ENCODE results near the gene BICD1. TPM values are rescaled to one million over a fixed set of nuclear protein-coding genes. Genes with fewer than 3 reads are reported as not detected.
A peak's percentile ranks its signal among the peaks of the same experiment; 100 is the strongest.

Gene BICD1
- total RNA-seq, 4 donors from 2014 or later = 1.5 to 4.5 (median 2.4) TPM

DNA sequence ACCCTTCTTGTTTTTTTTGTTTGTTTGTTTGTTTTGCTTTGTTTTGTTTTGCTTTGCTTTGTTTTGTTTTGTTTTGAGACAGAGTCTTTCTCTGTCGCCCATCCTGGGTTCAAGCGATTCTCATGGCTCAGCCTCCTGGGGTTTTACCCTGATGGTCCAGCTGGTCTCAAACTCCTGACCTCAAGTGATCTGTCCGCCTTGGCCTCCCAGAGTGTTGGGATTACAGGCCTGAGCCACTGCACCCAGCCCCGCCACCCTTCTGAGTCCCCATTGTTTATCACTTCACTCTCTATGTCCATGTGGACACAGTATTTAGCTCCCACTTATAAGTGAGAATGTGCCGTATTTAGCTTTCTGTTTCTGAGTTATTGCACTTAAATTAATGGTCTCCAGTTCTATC lies 36.9 kb upstream of the BICD1 start:
- peak in 1 of 2 donors; percentile 54 for DNase-seq (ENCODE audit: low spot score in 2 of 2)
- intact Hi-C loops (cut with DNase I; ENCODE audit: low total_unique reads) = loop anchor here (10.0 kb wide), 1 partner anchor 225 kb away; no protein-coding TSS in a partner anchor
- H3K4me3 ChIP-seq (ENCODE audit: low read depth, poor library complexity, severe bottlenecking) = no peak overlapping the region
- WGBS, 2 donors = 90 to 93% methylated on average over 5 of the region's 5 CpGs
- no peak for TF ChIP-seq POLR2A (IDR thresholded peaks at IDR 0.05)
- TF ChIP-seq, protein P1, sequence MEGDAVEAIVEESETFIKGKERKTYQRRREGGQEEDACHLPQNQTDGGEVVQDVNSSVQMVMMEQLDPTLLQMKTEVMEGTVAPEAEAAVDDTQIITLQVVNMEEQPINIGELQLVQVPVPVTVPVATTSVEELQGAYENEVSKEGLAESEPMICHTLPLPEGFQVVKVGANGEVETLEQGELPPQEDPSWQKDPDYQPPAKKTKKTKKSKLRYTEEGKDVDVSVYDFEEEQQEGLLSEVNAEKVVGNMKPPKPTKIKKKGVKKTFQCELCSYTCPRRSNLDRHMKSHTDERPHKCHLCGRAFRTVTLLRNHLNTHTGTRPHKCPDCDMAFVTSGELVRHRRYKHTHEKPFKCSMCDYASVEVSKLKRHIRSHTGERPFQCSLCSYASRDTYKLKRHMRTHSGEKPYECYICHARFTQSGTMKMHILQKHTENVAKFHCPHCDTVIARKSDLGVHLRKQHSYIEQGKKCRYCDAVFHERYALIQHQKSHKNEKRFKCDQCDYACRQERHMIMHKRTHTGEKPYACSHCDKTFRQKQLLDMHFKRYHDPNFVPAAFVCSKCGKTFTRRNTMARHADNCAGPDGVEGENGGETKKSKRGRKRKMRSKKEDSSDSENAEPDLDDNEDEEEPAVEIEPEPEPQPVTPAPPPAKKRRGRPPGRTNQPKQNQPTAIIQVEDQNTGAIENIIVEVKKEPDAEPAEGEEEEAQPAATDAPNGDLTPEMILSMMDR (IDR thresholded peaks at IDR 0.05) = no peak

DNA sequence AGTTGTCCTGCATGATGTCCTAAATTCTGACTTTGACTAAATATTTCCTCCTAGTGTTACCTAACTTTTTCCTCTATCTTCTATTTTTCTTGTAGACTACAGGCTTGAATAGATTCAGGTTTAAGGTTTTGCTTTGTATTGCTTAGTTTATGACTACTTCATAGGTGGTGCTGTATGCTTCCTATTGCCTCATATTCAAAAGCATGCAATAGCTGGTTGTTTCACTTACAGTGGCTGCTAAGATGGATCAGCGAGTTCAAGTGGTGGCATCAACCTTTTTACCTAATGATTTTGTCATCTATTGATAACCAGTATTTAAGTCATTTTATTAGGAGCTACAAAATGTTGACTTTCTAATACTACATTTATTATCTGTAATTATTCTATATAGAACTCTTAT lies 36.3 kb upstream of the BICD1 start:
- intact Hi-C loops (cut with DNase I; ENCODE audit: low total_unique reads) = no loop called here
- no peak for TF ChIP-seq POLR2A (IDR thresholded peaks at IDR 0.05)
- TF ChIP-seq, protein P1 (IDR thresholded peaks at IDR 0.05) = no peak
- 0 to 47% methylated on average over 1 of the region's 1 CpG for WGBS, 2 donors
- no peak overlapping the region for H3K4me3 ChIP-seq (ENCODE audit: low read depth, poor library complexity, severe bottlenecking)
- DNase-seq (ENCODE audit: low spot score in 2 of 2) = no peak

DNA sequence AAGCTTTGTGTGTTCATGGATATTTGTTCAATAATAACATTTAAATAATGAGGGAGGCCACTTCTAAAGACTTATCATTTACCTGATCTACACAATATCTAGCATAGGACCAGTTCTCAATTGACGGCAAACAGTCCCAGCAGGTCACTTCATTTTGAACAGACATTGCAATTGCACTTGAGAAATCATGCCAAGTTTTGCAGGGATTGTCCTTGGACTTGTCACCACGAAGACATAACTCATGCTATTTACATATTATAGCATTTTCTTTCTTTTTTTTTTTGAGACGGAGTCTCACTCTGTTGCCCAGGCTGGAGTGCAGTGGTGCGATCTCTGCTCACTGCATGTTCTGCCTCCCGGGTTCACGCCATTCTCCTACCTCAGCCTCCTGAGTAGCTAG lies 34.5 kb upstream of the BICD1 start:
- H3K4me3 ChIP-seq (ENCODE audit: low read depth, poor library complexity, severe bottlenecking) = no peak overlapping the region
- TF ChIP-seq, protein P1 (IDR thresholded peaks at IDR 0.05) = no peak
- TF ChIP-seq POLR2A (IDR thresholded peaks at IDR 0.05) = no peak
- peak in 1 of 2 donors; percentile 7 for DNase-seq (ENCODE audit: low spot score in 2 of 2)
- WGBS, 2 donors = 86 to 91% methylated on average over 6 of the region's 6 CpGs
- intact Hi-C loops (cut with DNase I; ENCODE audit: low total_unique reads) = no loop called here

DNA sequence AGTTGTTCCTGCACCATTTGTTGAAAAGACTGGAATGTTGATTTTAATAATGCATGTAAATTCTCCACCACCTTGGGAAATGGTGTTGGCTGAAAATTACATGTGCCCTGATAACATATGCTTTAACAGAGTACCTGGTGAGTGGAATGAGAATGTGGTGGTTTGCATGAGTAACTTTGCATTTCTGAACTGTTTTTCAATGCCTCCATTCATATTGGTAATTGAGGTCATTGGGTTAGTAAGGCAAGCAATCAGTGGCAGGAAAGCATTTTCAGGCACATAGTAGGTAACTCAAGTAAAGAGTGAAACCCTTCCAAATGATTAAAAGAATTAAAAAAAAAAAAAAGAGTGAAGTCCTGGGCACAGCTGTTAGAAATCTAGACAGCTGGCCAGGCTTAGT lies 32.2 kb upstream of the BICD1 start:
- no peak overlapping the region for H3K4me3 ChIP-seq (ENCODE audit: low read depth, poor library complexity, severe bottlenecking)
- intact Hi-C loops (cut with DNase I; ENCODE audit: low total_unique reads) = no loop called here
- TF ChIP-seq, protein P1 (IDR thresholded peaks at IDR 0.05) = no peak
- no peak for TF ChIP-seq POLR2A (IDR thresholded peaks at IDR 0.05)
- DNase-seq (ENCODE audit: low spot score in 2 of 2) = no peak

DNA sequence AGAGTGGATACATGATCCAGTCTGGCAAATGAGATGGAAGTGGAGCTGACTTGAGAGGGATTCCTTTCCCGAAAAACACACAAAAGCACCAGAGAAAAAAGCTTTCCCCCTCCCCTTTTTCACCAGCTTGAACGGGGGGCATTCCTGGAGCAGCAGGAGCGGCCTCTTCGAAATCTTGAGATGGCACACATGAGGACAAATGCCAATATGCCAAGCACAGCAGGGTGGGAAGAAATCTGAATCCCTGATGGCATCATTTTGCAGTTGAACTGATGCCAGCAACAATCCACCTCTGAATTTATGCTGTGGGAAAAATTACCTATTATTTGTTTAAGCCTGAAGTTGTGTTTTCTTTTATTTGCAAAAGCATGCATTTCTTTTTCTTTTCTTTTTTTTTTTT lies 29.7 kb upstream of the BICD1 start:
- TF ChIP-seq, protein P1 (IDR thresholded peaks at IDR 0.05) = no peak
- no peak for TF ChIP-seq POLR2A (IDR thresholded peaks at IDR 0.05)
- DNase-seq (ENCODE audit: low spot score in 2 of 2) = peak in 1 of 2 donors; percentile 10
- WGBS, 2 donors = 81 to 93% methylated on average over 4 of the region's 4 CpGs
- intact Hi-C loops (cut with DNase I; ENCODE audit: low total_unique reads) = no loop called here
- H3K4me3 ChIP-seq (ENCODE audit: low read depth, poor library complexity, severe bottlenecking) = no peak overlapping the region

DNA sequence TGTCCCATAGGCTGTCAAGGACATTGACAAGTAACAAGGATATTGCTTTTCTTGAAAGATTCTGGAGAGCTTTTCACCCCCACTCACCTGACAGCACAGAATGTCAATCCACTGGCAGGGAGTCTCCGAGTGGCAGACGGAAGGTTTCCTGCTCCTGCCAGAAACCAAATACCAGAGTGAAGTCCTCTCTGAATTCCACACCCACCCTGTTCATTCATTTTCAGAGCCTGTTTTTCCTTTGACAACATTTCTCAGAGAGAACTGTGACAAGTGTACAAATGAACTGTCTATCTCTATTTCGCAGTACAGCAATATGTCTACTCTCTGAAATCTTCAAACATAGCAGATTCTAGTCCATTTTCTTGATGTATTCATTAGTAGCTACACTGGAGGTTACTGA lies 26.2 kb upstream of the BICD1 start:
- no peak overlapping the region for H3K4me3 ChIP-seq (ENCODE audit: low read depth, poor library complexity, severe bottlenecking)
- peak in 1 of 2 donors; percentile 10 for DNase-seq (ENCODE audit: low spot score in 2 of 2)
- intact Hi-C loops (cut with DNase I; ENCODE audit: low total_unique reads) = no loop called here
- 47 to 54% methylated on average over 3 of the region's 3 CpGs for WGBS, 2 donors
- TF ChIP-seq, protein P1 (IDR thresholded peaks at IDR 0.05) = no peak
- TF ChIP-seq POLR2A (IDR thresholded peaks at IDR 0.05) = no peak
